GM12864 (cell line): ENCODE measurements around the gene TDRD10.

Experiments
- DNase-seq: peaks from one replicate; pipeline ENCODE4 v3.0.0-alpha.2; 2011; ENCODE audit warnings: low read depth
- H3K4me3 ChIP-seq: 2 replicates; pipeline ENCODE4 v1.5.1; 2011; ENCODE audit warnings: mild to moderate bottlenecking, low read depth, low read length, control low read depth
- CTCF ChIP-seq: IDR thresholded peaks from 2 replicates; pipeline ENCODE4 v1.5.1; 2011; ENCODE audit warnings: low read depth, mild to moderate bottlenecking, moderate library complexity, low read length, control low read depth, inconsistent platforms; ENCODE audit errors: missing control alignments

Gene TDRD10

GRCh38 chr1:154584267-154584994 lies 82.4 kb downstream of the TDRD10 start:
- no peak for TF ChIP-seq CTCF
- DNase-seq: no peak
- no peak overlapping the region for H3K4me3 ChIP-seq

GRCh38 chr1:154586231-154586630 lies 84.2 kb downstream of the TDRD10 start:
- TF ChIP-seq CTCF: no peak
- DNase-seq: no peak
- H3K4me3 ChIP-seq: no peak overlapping the region

GRCh38 chr1:154586641-154587040 lies 84.6 kb downstream of the TDRD10 start:
- no peak for TF ChIP-seq CTCF
- DNase-seq: no peak
- no peak overlapping the region for H3K4me3 ChIP-seq

- no peak for DNase-seq
- no peak overlapping the region for H3K4me3 ChIP-seq
- TF ChIP-seq CTCF: no peak
These were observed 87.8 kb downstream of the TDRD10 start for GRCh38 chr1:154589780-154590179.

GRCh38 chr1:154590756-154591155 lies 88.7 kb downstream of the TDRD10 start:
- DNase-seq: no peak
- no peak overlapping the region for H3K4me3 ChIP-seq
- no peak for TF ChIP-seq CTCF

GRCh38 chr1:154591206-154591605 lies 89.2 kb downstream of the TDRD10 start:
- TF ChIP-seq CTCF: no peak
- no peak for DNase-seq
- H3K4me3 ChIP-seq: no peak overlapping the region

GRCh38 chr1:154593390-154593789 lies 91.4 kb downstream of the TDRD10 start:
- no peak for TF ChIP-seq CTCF
- DNase-seq: no peak
- H3K4me3 ChIP-seq: no peak overlapping the region
